GM19351 (cell line): Measurements from ENCODE around the gene RAI2.
A peak's percentile ranks its signal among the peaks of the same experiment; 100 is the strongest.
"Not testable (repeated sequence)": the region's sequence is repeated elsewhere in the genome, so short reads cannot be mapped to it uniquely, and the experiment has no call there.

Experiments
- ATAC-seq: cut with Tn5 transposase; IDR thresholded peaks from one replicate; pipeline ENCODE4 v1.9.1; 2021; ENCODE audit warnings: mild to moderate bottlenecking, moderate library complexity; ENCODE audit not compliant: unreplicated experiment

The RAI2 gene

DNA sequence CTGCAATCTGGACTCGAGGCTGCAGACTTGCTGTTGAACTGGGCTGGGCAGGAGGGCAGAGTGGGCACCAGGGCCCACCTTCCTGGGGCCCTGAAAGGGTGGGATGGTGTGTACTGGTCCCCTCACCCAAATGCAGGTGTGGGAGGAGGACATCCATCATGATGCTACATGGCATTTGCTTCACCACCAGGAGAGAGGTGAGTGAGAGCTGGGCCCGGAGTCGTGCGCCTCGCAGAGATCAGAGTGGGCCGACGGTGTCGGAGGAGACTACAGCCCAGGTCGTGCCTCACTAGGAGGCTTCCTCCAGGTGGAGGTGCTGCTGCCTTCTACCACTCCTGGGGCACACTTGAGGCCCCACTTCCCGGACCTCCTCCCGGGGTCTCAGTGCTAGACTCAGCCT lies 73.5 kb downstream of the RAI2 start:
- ATAC-seq: no peak

GRCh38 chrX:17786554-17787347 lies 74.3 kb downstream of the RAI2 start:
- not testable (repeated sequence) for ATAC-seq

- ATAC-seq: no peak
Observed at GRCh38 chrX:17779434-17779833, 81.7 kb downstream of the RAI2 start.

DNA sequence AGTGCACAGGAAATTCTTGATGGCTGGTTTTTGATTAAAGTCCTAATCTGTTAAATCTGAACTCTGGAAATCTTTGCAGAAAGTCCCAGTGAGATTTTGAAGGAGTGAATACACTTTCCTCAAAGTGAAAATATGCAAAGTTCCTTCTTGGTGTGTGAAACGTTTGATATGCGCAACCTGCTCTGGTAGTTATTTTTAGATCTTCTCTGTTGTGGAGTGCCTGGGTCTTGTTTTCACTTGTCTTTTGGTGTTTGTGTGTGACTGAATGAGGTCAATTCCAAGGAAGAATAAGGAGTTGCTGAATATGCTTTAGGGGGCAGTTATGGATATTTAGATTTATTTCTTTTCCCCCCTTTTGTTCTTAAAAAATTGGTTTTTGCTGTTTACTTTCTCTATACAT lies 82.1 kb downstream of the RAI2 start:
- ATAC-seq: no peak

DNA sequence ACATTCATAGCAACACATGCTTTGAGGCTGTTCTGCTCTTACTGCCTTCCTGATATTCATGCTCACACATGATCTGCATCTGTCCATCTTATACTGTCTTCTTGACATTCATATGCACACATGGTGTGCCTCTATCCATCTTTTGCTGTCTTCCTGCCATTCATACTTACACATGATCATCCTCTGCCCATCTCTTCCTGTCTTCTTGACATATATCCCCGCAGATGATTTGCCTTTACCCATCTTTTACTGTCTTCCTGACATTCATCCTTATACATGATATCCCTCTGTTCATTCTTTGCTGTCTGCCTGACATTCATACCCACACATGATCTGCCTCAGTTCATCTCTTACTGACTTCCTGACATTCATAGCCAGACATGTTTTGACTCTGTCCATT lies 87.0 kb downstream of the RAI2 start:
- ATAC-seq: no peak

DNA sequence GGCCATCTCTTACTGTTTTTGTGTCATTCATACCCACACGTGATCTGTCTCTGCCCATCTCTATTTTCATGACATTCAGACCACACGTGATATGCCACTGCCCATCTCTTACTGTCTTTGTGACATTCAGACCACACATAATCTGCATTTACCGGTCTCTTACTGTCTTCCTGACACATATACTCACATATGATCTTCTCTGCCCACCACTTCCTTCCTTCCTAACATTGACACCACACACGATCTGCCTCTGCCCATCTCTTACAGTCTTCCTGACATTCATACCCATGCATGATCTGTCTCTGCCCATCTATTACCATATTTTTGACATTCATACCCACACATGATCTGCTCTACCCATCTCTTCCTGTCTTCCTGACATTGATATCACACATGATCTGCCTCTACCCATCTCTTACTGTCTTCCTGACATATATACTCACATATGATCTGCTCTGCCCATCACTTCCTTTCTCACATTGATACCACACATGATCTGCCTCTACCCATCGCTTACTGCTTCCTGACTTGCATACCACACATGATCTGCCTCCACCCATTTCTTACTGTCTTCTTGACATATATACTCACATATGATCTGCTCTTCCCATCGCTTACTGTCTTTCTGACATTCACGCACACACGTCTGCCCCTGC lies 87.7 kb downstream of the RAI2 start:
- no peak for ATAC-seq

DNA sequence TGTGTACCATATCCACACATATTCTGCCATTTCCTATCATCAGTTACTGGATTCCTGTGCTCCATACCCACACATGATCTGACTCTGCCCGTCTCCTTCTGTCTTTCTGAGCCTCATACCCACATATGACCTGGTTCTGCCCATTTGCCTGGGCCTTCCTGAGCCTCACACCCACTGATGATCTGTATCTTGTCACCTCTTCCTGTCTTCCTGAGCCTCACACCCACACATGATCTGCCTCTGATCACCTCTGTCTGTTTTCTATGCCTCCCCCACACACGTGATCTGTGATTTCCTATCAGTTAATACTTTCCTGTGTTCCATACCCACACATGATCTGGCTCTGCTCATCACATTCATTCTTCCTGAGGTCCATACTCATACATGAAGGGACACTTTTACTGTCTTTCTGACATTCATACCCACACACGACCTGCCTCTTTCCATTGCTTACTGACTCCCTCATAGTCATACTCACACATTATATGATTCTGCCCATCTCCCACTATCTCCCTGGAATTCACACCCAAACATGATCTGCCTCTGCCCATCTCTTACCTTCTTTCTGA lies 91.3 kb downstream of the RAI2 start:
- ATAC-seq: no peak

DNA sequence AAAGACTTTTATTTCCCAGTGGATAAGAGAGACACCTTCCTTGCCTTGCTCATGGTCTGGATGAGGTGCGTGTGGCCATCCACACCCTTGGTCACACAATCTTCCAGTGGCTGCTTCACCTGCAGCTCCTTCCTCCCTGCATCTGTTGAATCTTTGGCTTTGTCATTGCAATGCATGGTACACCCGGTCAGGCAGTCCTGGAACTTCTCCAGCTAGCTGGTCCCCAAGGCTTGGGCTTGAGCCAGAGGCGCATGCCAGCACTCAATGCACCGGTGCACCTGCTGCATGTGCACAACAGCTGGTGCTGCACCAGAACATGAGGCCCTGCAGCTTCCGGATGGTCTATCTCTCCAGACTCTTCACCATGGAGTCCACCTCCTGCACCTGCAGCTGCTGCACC lies 92.1 kb downstream of the RAI2 start:
- no peak for ATAC-seq

GRCh38 chrX:17767734-17768133 lies 93.4 kb downstream of the RAI2 start:
- no peak for ATAC-seq

DNA sequence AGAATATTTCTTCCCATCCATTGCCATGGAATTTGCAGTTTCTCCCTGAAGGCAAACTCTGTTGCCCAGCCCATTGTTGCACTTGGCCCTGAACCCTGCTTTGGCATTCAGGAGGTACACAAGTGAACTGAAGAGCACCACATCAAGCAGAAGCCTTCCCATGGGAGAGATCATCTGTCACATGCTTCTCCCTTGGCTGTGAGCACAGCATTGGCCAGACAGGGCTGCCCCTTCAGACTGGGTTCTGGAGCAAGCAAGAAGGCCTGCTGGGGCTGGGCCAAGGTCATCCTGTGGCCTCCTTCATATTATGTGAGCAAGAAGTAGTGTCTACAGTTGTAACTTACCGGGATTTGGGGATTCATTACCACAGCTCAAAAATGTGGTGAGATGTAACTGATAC lies 101.1 kb downstream of the RAI2 start:
- ATAC-seq: no peak

DNA sequence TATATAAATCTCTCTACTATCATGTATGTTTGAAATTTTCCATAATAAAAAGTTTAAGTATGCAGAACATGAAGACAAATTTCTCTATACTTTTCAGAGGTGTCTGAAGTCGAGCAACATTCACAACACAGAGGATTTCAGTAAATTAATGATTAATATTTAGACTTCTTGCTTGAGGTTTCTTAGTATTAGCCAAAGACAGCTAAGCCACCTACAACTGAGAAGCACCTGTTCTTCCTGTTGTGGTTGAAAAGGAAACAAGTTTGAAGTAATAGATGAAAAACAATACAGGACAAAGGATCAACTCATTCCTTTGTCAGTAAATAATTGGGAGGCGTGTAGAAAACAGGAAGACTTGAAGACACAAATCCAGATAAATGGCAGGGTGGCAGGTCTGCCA lies 102.7 kb downstream of the RAI2 start:
- ATAC-seq: peak; percentile 75

- ATAC-seq: no peak
Observed at GRCh38 chrX:17750436-17750835, 110.7 kb downstream of the RAI2 start.
